HEK293 (cell line): Measurements from ENCODE around the gene PRPF4.

Source experiments
- GFI1B ChIP-seq: fragments of 450-650 bp; formaldehyde crosslinking; IDR thresholded peaks from 2 replicates; pipeline ENCODE4 v1.5.1; 2016; ENCODE audit warnings: missing biosample characterization, missing genetic modification characterization
- GLIS1 ChIP-seq: fragments of 450-650 bp; formaldehyde crosslinking; IDR thresholded peaks from 2 replicates; pipeline ENCODE4 v1.5.1; 2016; ENCODE audit warnings: missing biosample characterization, missing genetic modification characterization
- GLIS2 ChIP-seq: fragments of 450-650 bp; formaldehyde crosslinking; IDR thresholded peaks from 2 replicates; pipeline ENCODE4 v1.5.1; 2016; ENCODE audit warnings: missing biosample characterization, missing genetic modification characterization
- KLF9 ChIP-seq: fragments of 450-650 bp; formaldehyde crosslinking; IDR thresholded peaks from 2 replicates; pipeline ENCODE4 v1.5.1; 2016; ENCODE audit warnings: missing biosample characterization, missing genetic modification characterization, low read depth
- PRDM1 ChIP-seq: fragments of 450-650 bp; formaldehyde crosslinking; IDR thresholded peaks from 2 replicates; pipeline ENCODE4; 2016; ENCODE audit warnings: missing biosample characterization, missing genetic modification characterization
- PRDM4 ChIP-seq: fragments of 450-650 bp; formaldehyde crosslinking; IDR thresholded peaks from 2 replicates; pipeline ENCODE4 v1.5.1; 2017; ENCODE audit warnings: missing biosample characterization, missing genetic modification characterization
- SALL2 ChIP-seq: fragments of 450-650 bp; formaldehyde crosslinking; IDR thresholded peaks from 2 replicates; pipeline ENCODE4 v1.5.0; 2017; ENCODE audit warnings: missing biosample characterization, mild to moderate bottlenecking, missing genetic modification characterization, borderline replicate concordance
- WT1 ChIP-seq: fragments of 450-650 bp; formaldehyde crosslinking; IDR thresholded peaks from 2 replicates; pipeline ENCODE4 v1.5.1; 2016; ENCODE audit warnings: missing biosample characterization, missing genetic modification characterization
- ZBTB20 ChIP-seq: fragments of 450-650 bp; formaldehyde crosslinking; IDR thresholded peaks from 2 replicates; pipeline ENCODE4 v1.5.1; 2016; ENCODE audit warnings: missing biosample characterization, missing genetic modification characterization
- ZBTB21 ChIP-seq: fragments of 450-650 bp; formaldehyde crosslinking; IDR thresholded peaks from 2 replicates; pipeline ENCODE4 v1.5.1; 2017; ENCODE audit warnings: missing biosample characterization, missing genetic modification characterization
- ZBTB48 ChIP-seq: fragments of 450-650 bp; formaldehyde crosslinking; IDR thresholded peaks from 2 replicates; pipeline ENCODE4 v1.5.1; 2016; ENCODE audit warnings: missing biosample characterization, missing genetic modification characterization
- ZFHX2 ChIP-seq: fragments of 450-650 bp; formaldehyde crosslinking; conservative IDR thresholded peaks from 2 replicates; pipeline ENCODE4 v1.5.1; 2016; ENCODE audit warnings: missing biosample characterization, missing genetic modification characterization
- ZNF10 ChIP-seq: fragments of 450-650 bp; formaldehyde crosslinking; IDR thresholded peaks from 2 replicates; pipeline ENCODE4 v1.5.1; 2017; ENCODE audit warnings: missing biosample characterization, missing genetic modification characterization
- ZNF16 ChIP-seq: fragments of 450-650 bp; formaldehyde crosslinking; IDR thresholded peaks from 2 replicates; pipeline ENCODE4 v1.5.1; 2016; ENCODE audit warnings: low read depth, missing biosample characterization, missing genetic modification characterization
- ZNF202 ChIP-seq: fragments of 450-650 bp; formaldehyde crosslinking; IDR thresholded peaks from 2 replicates; pipeline ENCODE4 v1.5.1; 2016; ENCODE audit warnings: missing biosample characterization, missing genetic modification characterization, borderline replicate concordance
- ZNF274 ChIP-seq, 2 experiments: fragments of 200-500 bp in 1 of 2; fragments of 450-650 bp in 1 of 2; sonication (Bioruptor generic) in 1 of 2; formaldehyde crosslinking in 1 of 2; IDR thresholded peaks; 2 replicates each; pipeline versions ENCODE4 v1.5.1 to v1.6.1; 2014 to 2016; ENCODE audit warnings: borderline replicate concordance in 1 of 2, inconsistent platforms in 1 of 2, low read length in 1 of 2, missing biosample characterization in 1 of 2, missing genetic modification characterization in 1 of 2
- ZNF335 ChIP-seq: fragments of 450-650 bp; formaldehyde crosslinking; conservative IDR thresholded peaks from 2 replicates; pipeline ENCODE4 v1.5.1; 2016; ENCODE audit warnings: missing biosample characterization, missing genetic modification characterization
- ZNF37A ChIP-seq: fragments of 450-650 bp; IDR thresholded peaks from 2 replicates; pipeline ENCODE4 v1.5.1; 2018; ENCODE audit warnings: missing biosample characterization, missing genetic modification characterization
- ZNF391 ChIP-seq: fragments of 450-650 bp; formaldehyde crosslinking; IDR thresholded peaks from 2 replicates; pipeline ENCODE4 v1.5.1; 2016; ENCODE audit warnings: low read depth, missing biosample characterization, missing genetic modification characterization, borderline replicate concordance
- ZNF404 ChIP-seq: fragments of 450-650 bp; formaldehyde crosslinking; IDR thresholded peaks from 2 replicates; pipeline ENCODE4 v1.5.1; 2017; ENCODE audit warnings: missing biosample characterization, missing genetic modification characterization
- ZNF558 ChIP-seq: fragments of 450-650 bp; formaldehyde crosslinking; IDR thresholded peaks from 2 replicates; pipeline ENCODE4 v1.5.1; 2016; ENCODE audit warnings: missing biosample characterization, missing genetic modification characterization
- ZNF585B ChIP-seq: fragments of 450-650 bp; formaldehyde crosslinking; IDR thresholded peaks from 2 replicates; pipeline ENCODE4 v1.5.1; 2016; ENCODE audit warnings: missing biosample characterization, missing genetic modification characterization
- ZNF596 ChIP-seq: fragments of 450-650 bp; IDR thresholded peaks from 2 replicates; pipeline ENCODE4 v1.5.0; 2018; ENCODE audit warnings: missing biosample characterization, mild to moderate bottlenecking, missing genetic modification characterization, moderate library complexity
- ZNF600 ChIP-seq: fragments of 450-650 bp; formaldehyde crosslinking; IDR thresholded peaks from 2 replicates; pipeline ENCODE4 v1.5.1; 2016; ENCODE audit warnings: missing biosample characterization, missing genetic modification characterization
- ZNF610 ChIP-seq: fragments of 450-650 bp; formaldehyde crosslinking; IDR thresholded peaks from 2 replicates; pipeline ENCODE4 v1.5.1; 2016; ENCODE audit warnings: missing biosample characterization, missing genetic modification characterization, borderline replicate concordance
- ZNF626 ChIP-seq: fragments of 450-650 bp; sonication (Bioruptor Pico); formaldehyde crosslinking; IDR thresholded peaks from 2 replicates; pipeline ENCODE4 v1.5.1; 2018; ENCODE audit warnings: missing biosample characterization, missing genetic modification characterization, inconsistent platforms
- ZNF664 ChIP-seq: fragments of 450-650 bp; formaldehyde crosslinking; IDR thresholded peaks from 2 replicates; pipeline ENCODE4 v1.5.1; 2016; ENCODE audit warnings: missing biosample characterization, missing genetic modification characterization
- ZNF677 ChIP-seq: fragments of 450-650 bp; IDR thresholded peaks from 2 replicates; pipeline ENCODE4 v1.5.0; 2018; ENCODE audit warnings: missing biosample characterization, mild to moderate bottlenecking, missing genetic modification characterization, moderate library complexity
- ZNF747 ChIP-seq: fragments of 450-650 bp; formaldehyde crosslinking; IDR thresholded peaks from 2 replicates; pipeline ENCODE4 v1.5.1; 2016; ENCODE audit warnings: missing biosample characterization, missing genetic modification characterization
- ZXDB ChIP-seq: fragments of 450-650 bp; formaldehyde crosslinking; IDR thresholded peaks from 2 replicates; pipeline ENCODE4 v1.5.1; 2016; ENCODE audit warnings: missing biosample characterization, missing genetic modification characterization
- TF ChIP-seq, protein P1 (sequence below): fragments of 450-650 bp; formaldehyde crosslinking; IDR thresholded peaks from 2 replicates; pipeline ENCODE4 v1.5.1; 2016; ENCODE audit warnings: missing biosample characterization, missing genetic modification characterization
- TF ChIP-seq, protein P2 (sequence below): fragments of 450-650 bp; formaldehyde crosslinking; IDR thresholded peaks from 2 replicates; pipeline ENCODE4; 2016; ENCODE audit warnings: missing biosample characterization, missing genetic modification characterization
- TF ChIP-seq, protein P3 (sequence below): fragments of 450-650 bp; formaldehyde crosslinking; IDR thresholded peaks from 2 replicates; pipeline ENCODE4 v1.5.1; 2016; ENCODE audit warnings: missing biosample characterization, missing genetic modification characterization, borderline replicate concordance

PRPF4 gene

GRCh38 chr9:113340011-113340699, 64.7 kb downstream of the PRPF4 start, which contains the start of gene WDR31 (continued):
- TF ChIP-seq KLF9 (tag by site-specific recombination), result peak; percentile 67
- TF ChIP-seq, protein P1, sequence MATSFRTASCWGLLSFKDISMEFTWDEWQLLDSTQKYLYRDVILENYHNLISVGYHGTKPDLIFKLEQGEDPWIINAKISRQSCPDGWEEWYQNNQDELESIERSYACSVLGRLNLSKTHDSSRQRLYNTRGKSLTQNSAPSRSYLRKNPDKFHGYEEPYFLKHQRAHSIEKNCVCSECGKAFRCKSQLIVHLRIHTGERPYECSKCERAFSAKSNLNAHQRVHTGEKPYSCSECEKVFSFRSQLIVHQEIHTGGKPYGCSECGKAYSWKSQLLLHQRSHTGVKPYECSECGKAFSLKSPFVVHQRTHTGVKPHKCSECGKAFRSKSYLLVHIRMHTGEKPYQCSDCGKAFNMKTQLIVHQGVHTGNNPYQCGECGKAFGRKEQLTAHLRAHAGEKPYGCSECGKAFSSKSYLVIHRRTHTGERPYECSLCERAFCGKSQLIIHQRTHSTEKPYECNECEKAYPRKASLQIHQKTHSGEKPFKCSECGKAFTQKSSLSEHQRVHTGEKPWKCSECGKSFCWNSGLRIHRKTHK, result no peak
- TF ChIP-seq GLIS1 (tag by site-specific recombination), result peak; percentile 84
- TF ChIP-seq ZNF16 (tag by site-specific recombination), result no peak
- TF ChIP-seq ZNF37A (tag by site-specific recombination), result no peak
- no peak for TF ChIP-seq ZNF274 (IDR thresholded peaks at IDR 0.05; ENCODE audit: low read length)
- TF ChIP-seq ZNF274 (tag by site-specific recombination; IDR thresholded peaks at IDR 0.05; ENCODE audit: borderline replicate concordance), result no peak
- TF ChIP-seq ZNF600 (tag by site-specific recombination), result peak; percentile 87
- no peak for TF ChIP-seq ZNF747
- peak; percentile 54; the same call in 1 of the 2 replicates for TF ChIP-seq ZBTB21 (tag by site-specific recombination)
- TF ChIP-seq PRDM4 (tag by site-specific recombination), result peak; percentile 38; the same call in 1 of the 2 replicates
- peak; percentile 56; the same call in 1 of the 2 replicates for TF ChIP-seq ZNF391 (tag by site-specific recombination)
- no peak for TF ChIP-seq PRDM1 (tag by site-specific recombination)
- no peak for TF ChIP-seq SALL2 (tag by site-specific recombination)
- TF ChIP-seq GFI1B (tag by site-specific recombination), result no peak
- TF ChIP-seq, protein P2, sequence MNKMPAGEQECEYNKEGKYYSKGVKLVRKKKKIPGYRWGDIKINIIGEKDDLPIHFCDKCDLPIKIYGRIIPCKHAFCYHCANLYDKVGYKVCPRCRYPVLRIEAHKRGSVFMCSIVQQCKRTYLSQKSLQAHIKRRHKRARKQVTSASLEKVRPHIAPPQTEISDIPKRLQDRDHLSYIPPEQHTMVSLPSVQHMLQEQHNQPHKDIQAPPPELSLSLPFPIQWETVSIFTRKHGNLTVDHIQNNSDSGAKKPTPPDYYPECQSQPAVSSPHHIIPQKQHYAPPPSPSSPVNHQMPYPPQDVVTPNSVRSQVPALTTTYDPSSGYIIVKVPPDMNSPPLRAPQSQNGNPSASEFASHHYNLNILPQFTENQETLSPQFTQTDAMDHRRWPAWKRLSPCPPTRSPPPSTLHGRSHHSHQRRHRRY (tag by site-specific recombination), result no peak
- TF ChIP-seq ZNF202, result no peak
- peak; percentile 88 for TF ChIP-seq GLIS2 (tag by site-specific recombination)
- no peak for TF ChIP-seq ZNF596 (tag by site-specific recombination)
- TF ChIP-seq, protein P3, sequence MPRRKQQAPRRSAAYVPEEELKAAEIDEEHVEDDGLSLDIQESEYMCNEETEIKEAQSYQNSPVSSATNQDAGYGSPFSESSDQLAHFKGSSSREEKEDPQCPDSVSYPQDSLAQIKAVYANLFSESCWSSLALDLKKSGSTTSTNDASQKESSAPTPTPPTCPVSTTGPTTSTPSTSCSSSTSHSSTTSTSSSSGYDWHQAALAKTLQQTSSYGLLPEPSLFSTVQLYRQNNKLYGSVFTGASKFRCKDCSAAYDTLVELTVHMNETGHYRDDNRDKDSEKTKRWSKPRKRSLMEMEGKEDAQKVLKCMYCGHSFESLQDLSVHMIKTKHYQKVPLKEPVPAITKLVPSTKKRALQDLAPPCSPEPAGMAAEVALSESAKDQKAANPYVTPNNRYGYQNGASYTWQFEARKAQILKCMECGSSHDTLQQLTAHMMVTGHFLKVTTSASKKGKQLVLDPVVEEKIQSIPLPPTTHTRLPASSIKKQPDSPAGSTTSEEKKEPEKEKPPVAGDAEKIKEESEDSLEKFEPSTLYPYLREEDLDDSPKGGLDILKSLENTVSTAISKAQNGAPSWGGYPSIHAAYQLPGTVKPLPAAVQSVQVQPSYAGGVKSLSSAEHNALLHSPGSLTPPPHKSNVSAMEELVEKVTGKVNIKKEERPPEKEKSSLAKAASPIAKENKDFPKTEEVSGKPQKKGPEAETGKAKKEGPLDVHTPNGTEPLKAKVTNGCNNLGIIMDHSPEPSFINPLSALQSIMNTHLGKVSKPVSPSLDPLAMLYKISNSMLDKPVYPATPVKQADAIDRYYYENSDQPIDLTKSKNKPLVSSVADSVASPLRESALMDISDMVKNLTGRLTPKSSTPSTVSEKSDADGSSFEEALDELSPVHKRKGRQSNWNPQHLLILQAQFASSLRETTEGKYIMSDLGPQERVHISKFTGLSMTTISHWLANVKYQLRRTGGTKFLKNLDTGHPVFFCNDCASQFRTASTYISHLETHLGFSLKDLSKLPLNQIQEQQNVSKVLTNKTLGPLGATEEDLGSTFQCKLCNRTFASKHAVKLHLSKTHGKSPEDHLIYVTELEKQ (tag by site-specific recombination), result no peak; the same call in 1 of the 2 replicates
- TF ChIP-seq ZBTB20 (tag by site-specific recombination), result peak; percentile 75
- TF ChIP-seq ZNF585B (tag by site-specific recombination), result no peak
- 0 out of 2 replicates have a peak, but pooled peaks have one; percentile 60 for TF ChIP-seq ZBTB48 (tag by site-specific recombination)
- peak; percentile 18; the same call in 1 of the 2 replicates for TF ChIP-seq ZNF10
- TF ChIP-seq WT1 (tag by site-specific recombination), result 0 out of 2 replicates have a peak, but pooled peaks have one; percentile 40
- TF ChIP-seq ZNF626 (tag by site-specific recombination), result no peak
- no peak for TF ChIP-seq ZNF677 (tag by site-specific recombination)
- peak; percentile 88 for TF ChIP-seq ZXDB (tag by site-specific recombination)
- no peak for TF ChIP-seq ZNF558 (tag by site-specific recombination)
- TF ChIP-seq ZFHX2, result peak; percentile 84
- TF ChIP-seq ZNF335, result peak; percentile 60
- TF ChIP-seq ZNF664 (tag by site-specific recombination), result no peak
- TF ChIP-seq ZNF610 (tag by site-specific recombination), result peak; percentile 80; the same call in 1 of the 2 replicates
- no peak for TF ChIP-seq ZNF404 (tag by site-specific recombination)
